Endodermal cell (in vitro differentiated cells): ENCODE data around the gene GARIN3. TPM values are rescaled to one million over a fixed set of nuclear protein-coding genes. Genes with fewer than 3 reads are reported as not detected.

Experiments
- DNase-seq: peaks from one replicate; pipeline ENCODE4 v3.0.0-alpha.2; 2017
- H3K27ac ChIP-seq: 2 replicates; pipeline ENCODE4 v1.5.1; 2013; ENCODE audit warnings: mild to moderate bottlenecking, low read depth, low read length, moderate library complexity
- H3K27me3 ChIP-seq: 2 replicates; pipeline ENCODE4 v1.6.1; 2013; ENCODE audit warnings: mild to moderate bottlenecking, low read length, moderate library complexity; ENCODE audit not compliant: insufficient read depth, control insufficient read depth, poor library complexity, severe bottlenecking
- H3K36me3 ChIP-seq: 2 replicates; pipeline ENCODE4 v1.7.0; 2013; ENCODE audit warnings: mild to moderate bottlenecking, low read length, moderate library complexity; ENCODE audit not compliant: control insufficient read depth, insufficient read depth
- H3K4me1 ChIP-seq: one replicate; pipeline ENCODE4 v1.7.0; 2013; ENCODE audit warnings: low read length; ENCODE audit not compliant: control insufficient read depth, insufficient read depth
- H3K4me3 ChIP-seq: 2 replicates; pipeline ENCODE4 v1.5.1; 2013; ENCODE audit warnings: mild to moderate bottlenecking, low read length, moderate library complexity
- H3K9ac ChIP-seq: 2 replicates; pipeline ENCODE4 v1.6.1; 2013; ENCODE audit warnings: mild to moderate bottlenecking, low read length, moderate library complexity; ENCODE audit not compliant: poor library complexity, severe bottlenecking; ENCODE audit errors: extremely low read depth
- H3K9me3 ChIP-seq: 2 replicates; pipeline ENCODE4 v1.6.1; 2013; ENCODE audit warnings: mild to moderate bottlenecking, low read length, moderate library complexity; ENCODE audit not compliant: control insufficient read depth
- H3K27ac Mint-ChIP-seq: 2 replicates; pipeline ENCODE4 v1.8.0; 2020; ENCODE audit warnings: mixed read lengths
- H3K27me3 Mint-ChIP-seq: 2 replicates; pipeline ENCODE4 v1.8.0; 2021; ENCODE audit warnings: mild to moderate bottlenecking, mixed read lengths; ENCODE audit not compliant: insufficient read depth
- H3K36me3 Mint-ChIP-seq: 2 replicates; pipeline ENCODE4 v1.8.0; 2020; ENCODE audit warnings: low read depth, mixed read lengths
- H3K4me1 Mint-ChIP-seq: 2 replicates; pipeline ENCODE4 v1.8.0; 2020; ENCODE audit warnings: mixed read lengths
- H3K4me3 Mint-ChIP-seq: 2 replicates; pipeline ENCODE4 v1.8.0; 2020; ENCODE audit warnings: mild to moderate bottlenecking, moderate library complexity, mixed read lengths
- H3K9me3 Mint-ChIP-seq: 2 replicates; pipeline ENCODE4 v1.8.0; 2020; ENCODE audit warnings: mild to moderate bottlenecking, mixed read lengths
- CTCF ChIP-seq: fragments of 200-600 bp; sonication (generic); conservative IDR thresholded peaks from 2 replicates; pipeline ENCODE4 v1.5.0; 2021; ENCODE audit warnings: antibody characterized with exemption, mild to moderate bottlenecking
- WGBS, 2 experiments: methylation state at CpG; one replicate each; pipeline versions ENCODE4 v1.1.5 to v1.1.7; 2013; ENCODE audit warnings: missing lambda C conversion rate in 2 of 2, mixed read lengths in 1 of 2; ENCODE audit not compliant: insufficient coverage in 1 of 2, insufficient read length in 1 of 2; 5-methylcytosine and 5-hydroxymethylcytosine counted together
- total RNA-seq, 2 donors: library from RNA; stranded (reverse); fragmentation: NEBNext Ultra II Directional in 1 of 2; extraction: Animal tissue kit (Norgen Biotek cat#: 25700) in 1 of 2; gene quantifications; 2 replicates in 1 of 2; 3 replicates in 1 of 2; pipeline ENCODE4 v1.2.1, GENCODE V29; 2021

Gene GARIN3
- total RNA-seq, 2 donors from 2014 or later: not detected

- H3K36me3 ChIP-seq: no peaks in the 10 kb centered on the region
- no peak for DNase-seq
- Mint-ChIP-seq H3K27ac (no peak overlapping the region), H3K9me3 (no peaks in the 10 kb centered on the region), H3K4me1 (peaks cover 7% of the 10 kb centered on the region), H3K36me3 (no peaks in the 10 kb centered on the region), H3K27me3 (no peaks in the 10 kb centered on the region), H3K4me3 (no peak overlapping the region)
- WGBS, 2 experiments: 75 to 92% methylated on average over 1 to 3 of the region's 3 CpGs
- H3K4me3 ChIP-seq: no peak overlapping the region
- no peak for TF ChIP-seq CTCF
- H3K9ac ChIP-seq: no peak overlapping the region
- H3K9me3 ChIP-seq: no peaks in the 10 kb centered on the region
- no peaks in the 10 kb centered on the region for H3K4me1 ChIP-seq
- no peaks in the 10 kb centered on the region for H3K27me3 ChIP-seq
- no peak overlapping the region for H3K27ac ChIP-seq
These were observed 15.1 kb downstream of the GARIN3 start for GRCh38 chr5:157150995-157151394.

GRCh38 chr5:157148734-157149615 lies 17.1 kb downstream of the GARIN3 start:
- TF ChIP-seq CTCF: peak; percentile 92

GRCh38 chr5:157143127-157143971 lies 22.7 kb downstream of the GARIN3 start:
- no peak for TF ChIP-seq CTCF
- H3K4me3 ChIP-seq: peak overlapping the region; percentile 98
- Mint-ChIP-seq H3K27ac (peak overlapping the region; percentile 97), H3K4me3 (peak overlapping the region; percentile 94), H3K36me3 (peaks cover 29% of the 10 kb centered on the region), H3K9me3 (no peaks in the 10 kb centered on the region), H3K27me3 (peaks cover 2% of the 10 kb centered on the region), H3K4me1 (peaks cover 8% of the 10 kb centered on the region)
- H3K4me1 ChIP-seq: no peaks in the 10 kb centered on the region
- H3K9me3 ChIP-seq: no peaks in the 10 kb centered on the region
- 45 to 58% methylated on average over 28 to 33 of the region's 33 CpGs for WGBS, 2 experiments
- peaks cover 11% of the 10 kb centered on the region for H3K36me3 ChIP-seq
- peak; percentile 45 for DNase-seq
- H3K9ac ChIP-seq: peak overlapping the region; percentile 96
- no peaks in the 10 kb centered on the region for H3K27me3 ChIP-seq
- H3K27ac ChIP-seq: peak overlapping the region; percentile 1

More at GRCh38 chr5:157148734-157149615, 17.1 kb downstream of the GARIN3 start:
- Histone ChIP-seq H3K27ac (no peak overlapping the region), H3K36me3 (no peaks in the 10 kb centered on the region), H3K9ac (no peak overlapping the region), H3K4me1 (no peaks in the 10 kb centered on the region), H3K27me3 (no peaks in the 10 kb centered on the region), H3K9me3 (no peaks in the 10 kb centered on the region), H3K4me3 (no peak overlapping the region)
- WGBS, 2 experiments: 90 to 92% methylated on average over 10 to 14 of the region's 14 CpGs
- peaks cover 9% of the 10 kb centered on the region for H3K4me1 Mint-ChIP-seq
- H3K27me3 Mint-ChIP-seq: peaks cover 2% of the 10 kb centered on the region
- H3K9me3 Mint-ChIP-seq: no peaks in the 10 kb centered on the region
- DNase-seq: peak; percentile 89
- no peak overlapping the region for H3K4me3 Mint-ChIP-seq
- H3K36me3 Mint-ChIP-seq: no peaks in the 10 kb centered on the region
- no peak overlapping the region for H3K27ac Mint-ChIP-seq
